Inferior parietal cortex (tissue), 1 donor: Measurements from ENCODE around the gene HNF4A.

Experiments used
- DNase-seq: peaks from one replicate; pipeline ENCODE4 v3.0.0-alpha.2; 2016; ENCODE audit errors: extremely low spot score

HNF4A gene

GRCh38 chr20:44424039-44424495, 68.6 kb downstream of the HNF4A start:
- no peak for DNase-seq

DNA sequence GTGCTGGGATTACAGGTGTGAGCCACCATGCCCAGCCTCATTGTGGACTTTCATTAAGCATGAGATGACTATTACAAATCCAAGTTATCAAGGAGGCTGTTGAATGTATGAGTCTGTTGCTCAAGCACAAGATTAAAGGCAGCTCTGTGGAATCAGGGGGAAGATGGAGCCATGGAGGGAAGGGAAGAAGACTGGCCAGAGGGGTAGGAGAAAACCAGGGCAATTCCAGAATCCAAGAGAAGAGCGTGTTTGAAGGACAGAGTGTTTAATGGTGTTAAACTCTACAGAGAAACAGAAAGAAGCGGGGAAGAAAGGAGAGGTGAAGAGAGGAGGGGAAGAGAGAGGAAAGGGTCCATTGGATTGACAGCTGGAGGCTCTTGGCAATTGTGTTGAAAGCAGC, 70.4 kb downstream of the HNF4A start:
- no peak for DNase-seq

GRCh38 chr20:44426879-44427790, 71.6 kb downstream of the HNF4A start:
- peak; percentile 49 for DNase-seq

- DNase-seq: no peak
Observed at GRCh38 chr20:44427804-44428173, 72.3 kb downstream of the HNF4A start.

DNA sequence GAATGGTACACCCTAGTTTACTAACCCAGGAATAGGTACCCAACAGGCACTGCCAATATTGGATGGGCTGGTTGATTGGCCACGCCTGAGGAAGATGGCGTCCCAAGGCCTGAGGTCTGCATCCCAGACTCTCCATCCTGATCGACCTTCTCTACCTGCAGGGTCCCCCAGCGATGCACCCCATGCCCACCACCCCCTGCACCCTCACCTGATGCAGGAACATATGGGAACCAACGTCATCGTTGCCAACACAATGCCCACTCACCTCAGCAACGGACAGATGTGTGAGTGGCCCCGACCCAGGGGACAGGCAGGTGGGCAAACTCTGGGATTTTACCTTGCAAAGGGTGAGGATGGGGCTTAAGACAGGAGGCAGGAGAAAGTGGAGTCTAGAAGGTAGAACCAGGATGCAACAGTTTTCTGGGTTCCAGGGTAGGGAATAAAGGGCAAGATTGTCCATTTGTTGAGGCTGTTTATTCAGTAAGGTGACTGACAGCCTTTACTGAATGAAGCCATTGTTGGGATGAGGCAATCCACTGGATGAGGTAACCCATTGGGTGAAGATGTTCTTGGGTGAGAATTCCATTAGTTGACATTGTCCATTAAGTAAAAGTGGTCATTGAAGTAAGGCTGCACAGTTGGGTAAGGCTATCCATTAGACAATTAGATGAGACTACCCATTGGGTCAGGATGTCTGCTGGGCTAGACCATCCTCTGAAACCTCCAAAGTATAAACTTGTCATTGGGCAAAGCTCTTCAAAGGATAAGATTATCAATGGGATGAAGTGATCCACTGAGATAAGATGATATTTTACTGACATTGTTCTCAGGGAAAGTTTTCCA, 72.9 kb downstream of the HNF4A start:
- no peak for DNase-seq

- DNase-seq: no peak
Observed at GRCh38 chr20:44429017-44429339, 73.5 kb downstream of the HNF4A start.

DNA sequence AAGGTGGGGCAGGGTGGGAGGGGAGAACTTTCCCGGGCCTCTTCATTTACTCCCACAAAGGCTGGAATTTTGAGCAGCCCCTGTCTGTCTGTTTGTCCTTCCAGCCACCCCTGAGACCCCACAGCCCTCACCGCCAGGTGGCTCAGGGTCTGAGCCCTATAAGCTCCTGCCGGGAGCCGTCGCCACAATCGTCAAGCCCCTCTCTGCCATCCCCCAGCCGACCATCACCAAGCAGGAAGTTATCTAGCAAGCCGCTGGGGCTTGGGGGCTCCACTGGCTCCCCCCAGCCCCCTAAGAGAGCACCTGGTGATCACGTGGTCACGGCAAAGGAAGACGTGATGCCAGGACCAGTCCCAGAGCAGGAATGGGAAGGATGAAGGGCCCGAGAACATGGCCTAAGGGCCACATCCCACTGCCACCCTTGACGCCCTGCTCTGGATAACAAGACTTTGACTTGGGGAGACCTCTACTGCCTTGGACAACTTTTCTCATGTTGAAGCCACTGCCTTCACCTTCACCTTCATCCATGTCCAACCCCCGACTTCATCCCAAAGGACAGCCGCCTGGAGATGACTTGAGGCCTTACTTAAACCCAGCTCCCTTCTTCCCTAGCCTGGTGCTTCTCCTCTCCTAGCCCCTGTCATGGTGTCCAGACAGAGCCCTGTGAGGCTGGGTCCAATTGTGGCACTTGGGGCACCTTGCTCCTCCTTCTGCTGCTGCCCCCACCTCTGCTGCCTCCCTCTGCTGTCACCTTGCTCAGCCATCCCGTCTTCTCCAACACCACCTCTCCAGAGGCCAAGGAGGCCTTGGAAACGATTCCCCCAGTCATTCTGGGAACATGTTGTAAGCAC, 74.1 kb downstream of the HNF4A start:
- DNase-seq: no peak

- no peak for DNase-seq
Observed at GRCh38 chr20:44430270-44431065, 75.0 kb downstream of the HNF4A start.

DNA sequence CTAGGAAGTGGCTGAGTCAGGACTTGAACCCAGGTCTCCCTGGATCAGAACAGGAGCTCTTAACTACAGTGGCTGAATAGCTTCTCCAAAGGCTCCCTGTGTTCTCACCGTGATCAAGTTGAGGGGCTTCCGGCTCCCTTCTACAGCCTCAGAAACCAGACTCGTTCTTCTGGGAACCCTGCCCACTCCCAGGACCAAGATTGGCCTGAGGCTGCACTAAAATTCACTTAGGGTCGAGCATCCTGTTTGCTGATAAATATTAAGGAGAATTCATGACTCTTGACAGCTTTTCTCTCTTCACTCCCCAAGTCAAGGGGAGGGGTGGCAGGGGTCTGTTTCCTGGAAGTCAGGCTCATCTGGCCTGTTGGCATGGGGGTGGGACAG, 75.6 kb downstream of the HNF4A start:
- no peak for DNase-seq

DNA sequence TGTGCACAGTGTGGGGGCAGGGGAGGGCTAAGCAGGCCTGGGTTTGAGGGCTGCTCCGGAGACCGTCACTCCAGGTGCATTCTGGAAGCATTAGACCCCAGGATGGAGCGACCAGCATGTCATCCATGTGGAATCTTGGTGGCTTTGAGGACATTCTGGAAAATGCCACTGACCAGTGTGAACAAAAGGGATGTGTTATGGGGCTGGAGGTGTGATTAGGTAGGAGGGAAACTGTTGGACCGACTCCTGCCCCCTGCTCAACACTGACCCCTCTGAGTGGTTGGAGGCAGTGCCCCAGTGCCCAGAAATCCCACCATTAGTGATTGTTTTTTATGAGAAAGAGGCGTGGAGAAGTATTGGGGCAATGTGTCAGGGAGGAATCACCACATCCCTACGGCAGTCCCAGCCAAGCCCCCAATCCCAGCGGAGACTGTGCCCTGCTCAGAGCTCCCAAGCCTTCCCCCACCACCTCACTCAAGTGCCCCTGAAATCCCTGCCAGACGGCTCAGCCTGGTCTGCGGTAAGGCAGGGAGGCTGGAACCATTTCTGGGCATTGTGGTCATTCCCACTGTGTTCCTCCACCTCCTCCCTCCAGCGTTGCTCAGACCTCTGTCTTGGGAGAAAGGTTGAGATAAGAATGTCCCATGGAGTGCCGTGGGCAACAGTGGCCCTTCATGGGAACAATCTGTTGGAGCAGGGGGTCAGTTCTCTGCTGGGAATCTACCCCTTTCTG, 76.2 kb downstream of the HNF4A start:
- no peak for DNase-seq

GRCh38 chr20:44432618-44433577, 77.4 kb downstream of the HNF4A start:
- DNase-seq: no peak

DNA sequence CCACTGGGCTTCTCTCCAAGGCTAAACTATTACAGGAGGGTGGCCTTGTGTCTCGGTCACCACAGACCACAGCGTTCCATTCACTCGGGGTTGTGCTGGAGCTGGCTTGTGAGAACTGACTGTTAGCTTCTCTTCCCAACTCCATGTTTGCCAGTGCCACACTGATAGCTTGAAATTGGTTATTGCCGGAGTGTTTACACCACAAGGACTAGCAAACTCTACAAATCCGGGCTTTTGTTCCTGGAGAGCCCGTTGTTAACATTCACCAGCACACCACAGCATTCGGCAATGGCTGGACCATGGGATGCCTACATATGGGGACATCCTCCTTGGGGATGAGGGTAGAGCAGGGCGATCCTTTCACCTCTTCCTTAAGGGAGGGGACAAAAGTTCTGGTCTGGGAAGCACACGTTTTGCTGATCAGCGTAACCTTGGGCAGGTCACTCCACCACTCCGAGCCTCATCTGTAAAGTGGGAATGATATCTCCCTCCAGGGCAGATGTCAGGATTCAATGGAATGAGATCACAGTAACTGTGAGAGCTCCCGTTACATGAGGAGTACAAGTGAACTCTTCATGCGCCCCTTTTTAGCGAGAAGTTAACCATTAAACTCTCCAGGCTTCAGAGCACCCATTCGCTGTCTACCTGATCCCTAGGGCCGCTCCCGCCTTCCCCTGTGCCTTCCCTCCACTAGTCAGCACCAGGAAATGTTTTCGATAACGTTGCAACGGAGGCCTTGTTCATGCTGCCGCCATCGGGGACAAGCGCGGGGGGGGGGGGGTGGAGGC, 78.4 kb downstream of the HNF4A start:
- no peak for DNase-seq

DNA sequence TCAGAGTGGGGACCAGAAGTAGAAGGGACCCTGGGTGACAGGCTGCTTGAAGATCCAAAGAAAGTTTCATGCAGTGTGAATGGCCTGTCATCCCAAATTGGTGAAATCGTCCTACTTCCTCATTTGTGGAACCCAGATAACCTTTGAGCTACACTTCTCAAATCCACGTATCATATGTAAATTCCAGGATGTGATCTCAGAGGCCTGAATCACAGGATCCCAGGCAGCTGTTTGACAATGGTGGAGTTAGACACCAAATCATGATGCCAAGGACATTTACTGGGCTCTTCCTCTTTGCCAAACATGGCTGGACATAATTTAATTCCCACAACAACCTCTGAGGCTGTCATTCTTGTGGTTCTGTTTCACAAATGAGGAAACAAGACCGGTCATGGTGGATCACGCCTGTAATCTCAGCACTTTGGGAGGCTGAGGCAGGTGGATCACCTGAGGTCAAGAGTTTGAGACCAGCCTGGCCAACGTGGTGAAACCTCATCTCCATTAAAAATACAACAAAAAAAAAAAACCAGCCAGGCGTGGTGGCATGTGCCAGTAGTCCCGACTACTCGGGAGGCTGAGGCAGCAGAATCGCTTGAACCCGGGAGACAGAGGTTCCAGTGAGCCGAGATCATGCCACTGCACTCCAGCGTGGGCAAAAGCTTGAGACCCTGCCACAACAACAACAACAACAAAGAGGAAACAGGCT, 80.3 kb downstream of the HNF4A start:
- DNase-seq: no peak

DNA sequence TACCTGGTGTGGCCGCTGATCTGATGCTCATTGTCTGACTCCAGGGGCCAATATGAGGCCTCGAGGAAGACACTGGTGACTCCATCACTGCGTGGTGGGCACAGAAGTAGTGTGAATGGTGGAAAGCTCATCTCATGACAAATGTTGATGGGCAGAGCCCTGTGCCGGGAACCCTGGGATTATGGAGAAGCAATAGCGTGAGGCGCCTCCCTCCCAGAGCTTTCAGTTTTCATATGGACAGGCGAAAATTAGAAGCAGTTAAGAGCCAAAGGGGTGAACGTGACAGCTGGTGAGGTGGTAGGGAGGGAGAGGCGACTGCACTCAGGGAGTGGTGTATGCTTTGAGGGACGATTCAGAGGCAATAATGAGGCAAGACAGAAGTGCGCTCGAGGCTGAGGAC, 80.9 kb downstream of the HNF4A start:
- DNase-seq: no peak

- DNase-seq: no peak
Observed at GRCh38 chr20:44437497-44437896, 82.0 kb downstream of the HNF4A start.

- DNase-seq: no peak
Observed at GRCh38 chr20:44438782-44439181, 83.3 kb downstream of the HNF4A start.

GRCh38 chr20:44439318-44439717, 83.8 kb downstream of the HNF4A start:
- no peak for DNase-seq
